Calu3 (cell line): ENCODE data around the gene CES2. TPM values are rescaled to one million over a fixed set of nuclear protein-coding genes. Genes with fewer than 3 reads are reported as not detected.

Experiments used
- BruUV-seq: library from RNA; stranded (reverse); fragments of 400-500 nt; replicated peaks from 2 replicates; lab custom pipeline; 2021; lab: Mats Ljungman, UMichigan
- CTCF ChIA-PET: fragments of 300-600 bp; sonication (Branson Sonifier 250); formaldehyde crosslinking; loops from one replicate; lab custom pipeline; 2022; ENCODE audit warnings: antibody characterized with exemption; lab: Charles Lee
- DNase-seq: peaks from one replicate; pipeline ENCODE4 v3.0.0; 2022
- H3K27ac Mint-ChIP-seq: one replicate; pipeline ENCODE4 v1.8.0; 2022; ENCODE audit warnings: mixed read lengths; ENCODE audit not compliant: unreplicated experiment
- H3K27me3 Mint-ChIP-seq: one replicate; pipeline ENCODE4 v1.8.0; 2022; ENCODE audit warnings: mixed read lengths; ENCODE audit not compliant: unreplicated experiment
- H3K36me3 Mint-ChIP-seq: one replicate; pipeline ENCODE4 v1.8.0; 2022; ENCODE audit warnings: mild to moderate bottlenecking, moderate library complexity, mixed read lengths; ENCODE audit not compliant: insufficient read depth, unreplicated experiment
- H3K4me1 Mint-ChIP-seq: one replicate; pipeline ENCODE4 v1.8.0; 2022; ENCODE audit warnings: mild to moderate bottlenecking, low read depth, mixed read lengths; ENCODE audit not compliant: unreplicated experiment
- H3K4me3 Mint-ChIP-seq: one replicate; pipeline ENCODE4 v1.8.0; 2022; ENCODE audit warnings: mild to moderate bottlenecking, low read depth, moderate library complexity, mixed read lengths; ENCODE audit not compliant: unreplicated experiment
- H3K9me3 Mint-ChIP-seq: one replicate; pipeline ENCODE4 v1.8.0; 2022; ENCODE audit warnings: low read depth, mixed read lengths; ENCODE audit not compliant: unreplicated experiment
- intact Hi-C: fragments of 100-400 bp; cut with micrococcal nuclease; formaldehyde crosslinking; loops from one replicate; pipeline ENCODE4 v1.10.0; 2022; ENCODE audit not compliant: unreplicated experiment
- total RNA-seq: library from RNA; stranded (reverse); gene quantifications from 2 replicates; pipeline ENCODE4 v1.2.3, GENCODE V29; 2022
- TF ChIP-seq, protein P1 (sequence below): fragments of 200-600 bp; IDR thresholded peaks from one replicate; pipeline ENCODE4 v1.8.0; 2022; ENCODE audit warnings: antibody characterized with exemption; ENCODE audit not compliant: unreplicated experiment

CES2 gene
- total RNA-seq, 1 experiment from 2014 or later, result 61.1 TPM

GRCh38 chr16:66920299-66920590, 15.1 kb upstream of the CES2 start:
- Mint-ChIP-seq H3K27ac (no peak overlapping the region), H3K4me3 (no peak overlapping the region), H3K36me3 (peaks cover 3% of the 10 kb centered on the region), H3K4me1 (peaks cover 1% of the 10 kb centered on the region), H3K27me3 (peaks cover 42% of the 10 kb centered on the region), H3K9me3 (no peaks in the 10 kb centered on the region)
- intact Hi-C loops, result no loop called here
- DNase-seq, result no peak
- BruUV-seq, result no TSS peak
- TF ChIP-seq, protein P1, sequence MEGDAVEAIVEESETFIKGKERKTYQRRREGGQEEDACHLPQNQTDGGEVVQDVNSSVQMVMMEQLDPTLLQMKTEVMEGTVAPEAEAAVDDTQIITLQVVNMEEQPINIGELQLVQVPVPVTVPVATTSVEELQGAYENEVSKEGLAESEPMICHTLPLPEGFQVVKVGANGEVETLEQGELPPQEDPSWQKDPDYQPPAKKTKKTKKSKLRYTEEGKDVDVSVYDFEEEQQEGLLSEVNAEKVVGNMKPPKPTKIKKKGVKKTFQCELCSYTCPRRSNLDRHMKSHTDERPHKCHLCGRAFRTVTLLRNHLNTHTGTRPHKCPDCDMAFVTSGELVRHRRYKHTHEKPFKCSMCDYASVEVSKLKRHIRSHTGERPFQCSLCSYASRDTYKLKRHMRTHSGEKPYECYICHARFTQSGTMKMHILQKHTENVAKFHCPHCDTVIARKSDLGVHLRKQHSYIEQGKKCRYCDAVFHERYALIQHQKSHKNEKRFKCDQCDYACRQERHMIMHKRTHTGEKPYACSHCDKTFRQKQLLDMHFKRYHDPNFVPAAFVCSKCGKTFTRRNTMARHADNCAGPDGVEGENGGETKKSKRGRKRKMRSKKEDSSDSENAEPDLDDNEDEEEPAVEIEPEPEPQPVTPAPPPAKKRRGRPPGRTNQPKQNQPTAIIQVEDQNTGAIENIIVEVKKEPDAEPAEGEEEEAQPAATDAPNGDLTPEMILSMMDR, result no peak
- CTCF ChIA-PET, result no interaction called here

GRCh38 chr16:66920924-66921680, 14.2 kb upstream of the CES2 start:
- Mint-ChIP-seq H3K27ac (no peak overlapping the region), H3K27me3 (peaks cover 42% of the 10 kb centered on the region), H3K4me1 (peaks cover 10% of the 10 kb centered on the region), H3K36me3 (peaks cover 10% of the 10 kb centered on the region), H3K4me3 (no peak overlapping the region), H3K9me3 (no peaks in the 10 kb centered on the region)
- CTCF ChIA-PET, result interaction anchor here (1.0 kb wide), 1 partner anchor 11 kb away, joined by 3 read pairs; no protein-coding TSS in a partner anchor
- intact Hi-C loops, result no loop called here
- BruUV-seq, result no TSS peak
- TF ChIP-seq, protein P1, result no peak
- no peak for DNase-seq

DNA sequence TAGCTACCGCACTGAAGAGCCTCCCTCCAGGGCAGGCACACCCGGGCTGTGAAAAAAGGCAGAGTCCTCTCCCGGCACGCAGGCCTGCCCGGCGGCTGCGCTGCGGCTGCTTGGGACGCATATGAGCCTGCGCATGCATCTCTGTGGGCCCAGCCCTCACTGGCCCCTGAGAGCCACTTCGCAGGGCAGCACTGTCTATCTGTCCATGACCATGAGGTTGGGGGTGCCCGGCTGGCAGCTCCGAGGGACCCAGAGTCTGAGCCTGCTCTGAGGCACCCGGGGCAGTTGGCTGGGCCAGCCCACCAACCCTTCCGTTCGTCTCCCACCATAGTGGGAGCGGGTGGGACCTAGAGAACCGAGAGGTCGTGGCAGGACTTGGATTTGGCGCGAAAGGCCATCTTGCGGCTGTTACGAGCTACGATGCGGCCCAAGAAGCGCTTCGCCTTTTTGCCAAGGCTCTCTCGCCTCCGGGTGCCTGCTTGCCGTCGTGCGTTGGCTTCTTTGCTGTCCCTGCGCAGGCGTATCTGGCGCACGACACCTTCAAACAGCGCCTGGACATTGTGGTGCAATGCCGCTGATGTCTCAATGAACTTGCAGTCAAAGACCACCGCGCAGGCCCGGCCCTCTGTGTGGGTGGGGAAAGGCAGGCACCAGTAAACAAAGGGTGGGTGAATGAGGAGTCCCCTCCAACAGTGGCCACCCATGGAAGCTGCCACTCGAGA, 13.4 kb upstream of the CES2 start:
- intact Hi-C loops, result no loop called here
- peaks cover 13% of the 10 kb centered on the region for H3K4me1 Mint-ChIP-seq
- CTCF ChIA-PET, result interaction anchor here (1.0 kb wide), 1 partner anchor 12 kb away, joined by 3 read pairs; no protein-coding TSS in a partner anchor
- peaks cover 10% of the 10 kb centered on the region for H3K36me3 Mint-ChIP-seq
- H3K4me3 Mint-ChIP-seq, result no peak overlapping the region
- TF ChIP-seq, protein P1, result no peak
- DNase-seq, result no peak
- H3K27ac Mint-ChIP-seq, result no peak overlapping the region
- no peaks in the 10 kb centered on the region for H3K9me3 Mint-ChIP-seq
- peaks cover 37% of the 10 kb centered on the region for H3K27me3 Mint-ChIP-seq
- BruUV-seq, result no TSS peak

- peaks cover 35% of the 10 kb centered on the region for H3K27me3 Mint-ChIP-seq
- CTCF ChIA-PET, result no interaction called here
- no TSS peak for BruUV-seq
- no peak overlapping the region for H3K27ac Mint-ChIP-seq
- no peak for DNase-seq
- H3K4me3 Mint-ChIP-seq, result no peak overlapping the region
- H3K9me3 Mint-ChIP-seq, result no peaks in the 10 kb centered on the region
- intact Hi-C loops, result no loop called here
- peaks cover 27% of the 10 kb centered on the region for H3K4me1 Mint-ChIP-seq
- peaks cover 15% of the 10 kb centered on the region for H3K36me3 Mint-ChIP-seq
- TF ChIP-seq, protein P1, result no peak
Observed at GRCh38 chr16:66923247-66923731, 12.0 kb upstream of the CES2 start.
